Measurements from ENCODE around the gene TOP3B.
"Not testable (repeated sequence)": the region's sequence is repeated elsewhere in the genome, so short reads cannot be mapped to it uniquely, and the experiment has no call there.

TOP3B gene

DNA sequence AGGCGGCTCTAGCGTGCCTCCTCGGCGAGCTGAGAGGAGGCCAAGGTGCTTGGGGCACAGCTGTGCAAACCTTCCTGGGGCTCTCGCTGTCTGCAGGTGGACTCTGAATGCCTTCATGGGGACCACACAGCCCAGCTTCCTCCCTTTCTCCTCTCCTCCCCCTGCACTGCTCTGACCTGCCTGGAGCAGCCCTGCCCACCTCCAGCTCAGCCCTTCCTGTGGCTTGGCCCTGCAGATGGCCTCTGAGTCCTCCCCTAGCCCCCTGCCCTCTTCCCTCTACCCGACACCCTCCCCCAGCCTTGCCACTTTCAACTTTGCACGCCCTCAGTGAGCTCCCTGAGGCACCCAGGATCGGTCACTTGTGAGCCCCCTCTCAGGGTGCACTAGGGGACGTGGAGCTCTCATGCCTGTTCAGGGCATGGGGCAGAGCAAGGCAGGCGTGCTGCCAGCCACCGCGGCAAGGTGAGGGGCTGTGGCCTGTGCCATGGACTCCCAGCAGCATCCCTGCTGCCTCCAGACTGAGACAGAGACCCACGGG lies 61.3 kb downstream of the TOP3B start:
- no peak for DNase-seq

DNA sequence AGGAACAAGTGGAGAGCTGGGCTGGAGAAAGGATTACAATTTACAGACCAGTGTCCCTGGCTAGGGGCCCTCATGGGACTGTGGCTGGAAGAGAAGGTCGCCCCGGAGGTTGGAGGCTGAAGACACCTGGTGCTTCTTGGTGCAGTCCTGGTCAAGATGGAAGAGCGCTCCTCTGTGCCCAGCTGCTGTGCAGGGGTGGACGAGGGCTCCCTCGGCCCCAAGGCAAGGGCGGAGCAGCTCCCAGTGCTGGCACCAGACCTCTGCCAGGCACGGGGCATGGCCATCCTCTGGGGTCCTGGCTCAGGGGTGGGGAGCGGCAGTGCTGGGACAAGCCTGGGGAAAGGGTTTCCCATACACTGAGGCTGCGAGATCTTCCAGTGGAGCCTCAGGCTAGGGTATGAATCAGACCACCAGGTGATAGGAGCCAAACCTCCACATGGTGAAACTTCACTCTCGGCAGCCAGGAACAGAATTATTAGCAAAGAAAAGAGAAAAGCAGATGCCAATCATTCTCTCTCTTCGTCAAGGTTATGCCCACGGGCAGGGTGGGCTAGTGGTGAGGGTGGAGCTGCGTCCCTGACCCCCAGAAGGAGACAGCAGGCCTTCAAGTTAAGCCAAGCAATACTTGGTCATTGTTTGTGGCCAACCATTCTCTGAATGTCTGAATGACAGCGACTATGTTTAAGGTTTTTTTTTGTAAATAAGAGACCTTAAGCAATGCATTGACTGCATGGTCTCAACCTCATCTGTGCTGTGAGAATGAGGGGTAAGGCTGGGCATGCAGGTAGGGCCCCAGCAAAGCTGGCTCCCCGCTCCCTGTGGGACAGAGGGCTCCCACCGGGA lies 62.0 kb downstream of the TOP3B start:
- DNase-seq, result no peak

DNA sequence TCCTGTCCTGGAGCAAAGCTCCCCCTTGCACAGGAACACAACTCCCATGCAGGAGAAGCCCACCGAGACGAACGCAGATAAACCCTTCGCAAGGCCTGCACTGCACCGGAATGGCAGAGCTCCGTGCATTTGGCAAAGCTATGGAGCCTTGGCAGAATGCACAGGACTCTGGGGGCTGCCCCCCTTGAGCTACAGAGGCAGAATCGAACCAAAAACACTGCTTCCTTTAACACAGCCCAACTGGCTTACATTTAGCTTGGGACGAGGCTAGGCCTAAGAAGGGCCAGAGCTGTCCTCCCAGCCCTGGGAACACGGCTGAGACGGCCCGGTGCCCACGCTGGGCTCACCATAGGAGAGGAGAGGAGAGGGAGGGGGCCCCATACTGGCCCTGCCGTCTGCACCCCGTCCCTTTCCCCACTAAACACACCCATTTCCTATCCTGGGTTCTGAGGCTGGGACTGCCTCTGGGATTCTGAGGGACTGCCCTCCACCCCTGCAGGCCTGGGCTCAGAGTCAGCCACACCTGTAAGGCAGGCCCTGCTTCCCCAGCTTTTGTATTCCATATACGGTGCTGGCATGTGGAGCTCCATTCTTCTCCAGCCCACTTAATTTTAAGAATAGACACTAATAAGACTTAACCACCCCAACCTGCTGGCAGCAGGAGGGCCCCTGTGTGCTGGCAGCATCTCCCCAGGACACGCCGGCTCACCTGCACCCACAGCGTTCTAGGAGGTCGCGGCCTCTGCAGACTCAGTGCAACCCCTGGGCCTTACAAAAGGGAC lies 62.9 kb downstream of the TOP3B start:
- no peak for DNase-seq

DNA sequence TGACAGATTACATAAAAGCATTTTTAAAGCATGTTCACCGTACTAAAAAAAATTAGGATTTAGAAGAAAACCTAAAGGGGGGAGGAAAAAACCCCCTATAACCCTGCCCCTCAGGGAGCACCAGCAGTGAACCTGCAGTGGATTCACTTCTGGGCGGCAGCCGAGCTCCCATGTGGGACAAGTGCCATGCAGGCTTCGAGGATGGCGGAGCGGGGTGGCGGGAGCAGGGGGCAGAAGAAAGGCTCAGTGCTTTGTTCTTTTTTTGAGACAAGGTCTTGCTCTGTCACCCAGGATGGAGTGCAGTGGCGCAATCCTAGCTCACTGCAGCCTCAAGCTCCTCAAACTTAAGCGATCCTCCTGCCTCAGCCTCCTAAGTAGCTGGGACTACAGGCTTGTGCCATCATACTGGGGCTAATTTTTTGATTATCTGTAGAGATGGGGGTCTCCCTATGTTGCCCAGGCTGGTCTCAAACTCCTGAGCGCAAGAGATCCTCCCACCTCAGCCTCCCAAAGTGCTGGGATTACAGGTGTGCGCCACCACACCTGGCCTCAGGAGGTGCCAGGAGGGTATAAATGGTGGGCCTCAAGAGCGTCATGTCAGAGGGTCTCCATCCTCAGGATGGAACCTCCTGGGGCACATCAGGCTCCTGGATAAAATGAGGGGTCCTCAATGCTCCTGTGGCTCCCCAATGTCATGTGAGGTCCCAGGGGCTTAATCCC lies 64.0 kb downstream of the TOP3B start:
- no peak for DNase-seq

DNA sequence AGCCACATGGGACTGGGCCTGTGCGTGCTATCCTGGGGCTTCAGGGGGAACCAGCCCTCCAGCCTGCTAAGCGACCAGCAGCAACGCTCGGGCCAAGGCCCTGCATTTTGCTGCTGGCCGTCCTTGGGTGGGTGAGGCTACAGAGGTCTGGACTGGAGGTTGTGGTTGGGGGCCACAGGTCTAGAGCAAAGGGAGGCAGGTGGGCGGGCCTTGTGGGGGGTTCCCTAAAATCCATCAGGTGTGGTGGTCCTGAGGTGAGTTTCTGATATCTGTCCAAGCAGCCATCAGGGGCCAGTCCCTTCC lies 64.7 kb downstream of the TOP3B start:
- DNase-seq, result no peak

DNA sequence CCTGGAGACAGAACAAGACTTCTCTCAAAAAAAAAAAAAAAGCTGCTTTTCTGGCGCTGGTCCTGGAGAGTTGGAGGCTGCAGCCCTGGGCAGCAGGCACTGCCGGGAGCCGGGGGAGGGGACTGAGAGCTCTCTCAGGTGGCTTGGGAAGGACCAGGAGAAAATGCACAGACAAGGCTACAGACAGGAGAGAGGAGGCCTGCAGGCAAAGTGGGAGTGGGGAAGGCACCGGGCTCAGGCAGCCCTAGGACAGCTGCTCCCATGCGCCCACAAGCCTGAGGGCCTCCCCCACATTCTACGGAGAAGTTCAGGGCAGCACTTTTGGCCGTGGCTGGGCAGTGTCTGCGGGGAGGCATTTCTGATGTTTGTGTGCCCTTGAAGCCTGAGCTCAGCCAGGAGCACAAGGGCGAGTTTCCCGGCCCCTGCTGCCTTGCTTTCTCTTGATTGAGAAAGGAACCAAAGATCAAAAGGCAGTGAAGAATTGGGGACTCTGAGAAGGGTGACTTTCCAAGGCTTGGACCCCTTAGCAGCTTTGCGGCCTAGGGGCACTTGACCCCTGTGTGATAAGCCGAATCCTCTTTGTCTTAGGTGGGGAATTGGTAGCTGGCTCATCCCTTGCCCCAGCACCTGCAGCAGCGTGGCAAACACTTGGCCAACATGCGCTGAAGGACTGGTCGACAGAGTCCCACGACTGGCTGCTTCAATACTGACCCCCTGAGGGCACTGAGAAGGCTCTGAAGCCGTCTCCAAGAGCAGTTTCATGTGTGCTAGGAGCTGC lies 65.2 kb downstream of the TOP3B start:
- DNase-seq, result no peak

DNA sequence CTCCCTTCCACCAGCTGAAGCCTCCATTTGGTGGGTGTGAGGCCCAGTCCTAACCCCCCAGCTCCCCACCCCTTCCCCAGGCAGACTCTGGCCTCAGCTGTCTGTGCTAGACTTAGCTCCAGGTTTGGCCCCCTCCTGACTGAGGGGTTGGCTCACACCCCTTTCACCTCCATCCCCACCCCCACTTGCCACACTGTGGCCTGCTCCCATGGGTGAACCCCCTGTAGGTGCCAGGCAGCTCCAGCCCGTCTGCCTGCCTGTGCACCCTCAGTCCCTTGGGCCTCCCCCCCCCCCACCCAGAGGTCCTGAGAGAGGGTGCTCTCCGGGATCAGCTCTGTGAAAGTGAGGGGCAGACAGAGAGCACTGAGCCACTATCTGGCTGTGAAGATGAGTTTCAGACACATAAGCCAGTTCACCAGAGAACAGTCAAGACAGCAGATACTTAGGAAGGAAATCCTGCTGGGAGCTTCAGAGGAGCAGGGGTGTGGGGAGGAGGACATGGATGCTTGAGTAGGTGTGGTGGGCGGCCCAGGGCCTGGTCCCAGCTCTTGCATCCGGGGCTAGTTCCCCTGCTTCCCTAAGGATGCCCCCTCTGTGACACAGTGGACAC lies 66.2 kb downstream of the TOP3B start:
- DNase-seq, result no peak

DNA sequence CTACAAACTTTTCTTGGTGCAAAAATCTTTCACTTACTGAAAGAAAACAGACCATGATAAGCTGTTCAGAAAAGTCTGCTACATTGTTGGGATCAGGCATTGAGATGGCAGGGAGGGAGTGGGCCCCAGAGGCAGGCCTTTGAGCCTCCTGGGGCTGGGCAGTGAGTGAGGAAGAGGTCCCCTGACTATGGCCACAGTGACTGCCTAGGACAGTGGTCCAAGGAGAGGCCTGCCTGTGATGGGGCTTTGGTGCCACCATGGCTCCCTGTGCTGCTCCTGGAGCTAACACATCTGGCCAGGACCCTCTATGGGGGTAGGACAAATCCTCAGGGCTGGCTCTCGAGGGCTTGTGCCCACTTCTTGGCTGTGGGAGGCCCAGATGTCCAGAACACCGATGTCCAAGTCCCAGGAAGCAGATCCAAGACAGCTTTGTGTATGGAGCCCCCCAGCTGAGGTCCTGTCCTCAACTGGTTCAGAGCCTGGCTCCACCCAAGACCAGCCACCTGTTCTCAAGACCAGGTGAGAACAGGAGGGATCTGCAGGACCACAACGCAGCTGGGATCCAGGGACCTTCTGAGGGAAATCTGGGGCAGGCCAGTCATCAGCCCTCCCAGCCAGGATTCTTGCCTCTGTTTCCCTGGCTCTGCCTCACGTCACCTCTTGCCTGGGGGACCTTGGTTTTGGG lies 66.8 kb downstream of the TOP3B start:
- no peak for DNase-seq

DNA sequence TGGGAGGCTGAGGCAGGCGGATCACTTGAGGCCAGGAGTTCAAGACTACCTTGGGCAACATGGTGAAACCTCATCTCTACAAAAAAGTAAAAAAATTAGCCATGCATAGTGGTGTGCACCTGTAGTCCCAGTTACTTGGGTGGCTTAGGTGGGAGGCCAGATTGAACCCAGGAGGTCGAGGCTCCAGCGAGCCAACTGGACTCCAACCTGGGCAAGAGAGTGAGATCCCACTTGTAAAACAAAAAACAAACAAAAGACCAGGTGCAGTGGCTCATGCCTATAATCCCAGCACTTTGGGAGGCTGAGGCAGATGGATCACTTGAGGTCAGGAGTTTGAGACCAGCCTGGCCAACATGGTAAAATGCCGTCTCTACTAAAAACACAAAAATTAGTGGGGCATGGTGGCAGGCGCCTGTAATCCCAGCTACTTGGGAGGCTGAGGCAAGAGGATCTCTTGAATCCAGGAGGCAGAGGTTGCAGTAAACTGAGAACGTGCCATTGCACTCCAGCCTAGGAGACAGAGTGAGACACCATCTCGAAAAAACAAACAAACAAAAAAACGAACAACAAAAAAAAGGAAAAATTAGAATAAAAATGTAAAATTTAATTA lies 68.4 kb downstream of the TOP3B start:
- DNase-seq, result not testable (repeated sequence)

DNA sequence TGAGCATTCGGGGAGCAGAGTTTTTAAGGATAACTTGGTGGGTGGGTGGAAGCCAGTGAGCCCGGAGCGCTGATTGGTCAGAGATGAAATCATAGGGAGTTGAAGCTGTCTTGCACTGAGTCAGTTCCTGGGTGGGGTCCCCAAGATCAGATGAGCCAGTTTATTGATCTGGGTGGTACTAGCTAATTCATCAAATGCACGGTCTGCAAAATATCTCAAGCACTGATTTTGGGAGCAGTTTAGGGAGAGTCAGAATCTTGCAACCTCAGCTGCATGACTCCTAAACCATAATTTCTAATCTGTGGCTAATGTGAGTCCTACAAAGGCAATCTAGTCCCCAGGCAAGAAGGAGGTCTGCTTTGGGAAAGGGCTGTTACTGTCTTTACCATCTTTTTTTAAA lies 72.2 kb downstream of the TOP3B start:
- DNase-seq, result not testable (repeated sequence)

DNA sequence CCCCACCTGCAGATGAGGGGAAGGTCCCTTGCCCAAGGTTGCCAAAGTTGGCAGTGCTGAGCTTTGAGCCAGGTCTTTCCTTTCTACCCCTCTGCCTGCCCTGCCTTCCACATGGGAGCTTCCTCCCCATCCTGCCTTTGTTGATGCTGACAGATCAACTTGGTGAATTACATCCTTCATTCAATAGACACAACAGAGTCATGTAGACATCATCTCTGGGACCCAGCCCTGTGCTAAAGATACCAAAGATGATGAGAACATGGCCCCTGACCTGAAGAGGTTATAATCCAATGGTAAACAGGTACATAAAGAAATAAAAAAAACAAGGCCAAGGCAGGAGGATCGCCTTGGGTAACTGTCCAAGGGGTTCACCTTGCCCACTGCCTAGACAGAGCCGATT lies 72.7 kb downstream of the TOP3B start:
- no peak for DNase-seq

DNA sequence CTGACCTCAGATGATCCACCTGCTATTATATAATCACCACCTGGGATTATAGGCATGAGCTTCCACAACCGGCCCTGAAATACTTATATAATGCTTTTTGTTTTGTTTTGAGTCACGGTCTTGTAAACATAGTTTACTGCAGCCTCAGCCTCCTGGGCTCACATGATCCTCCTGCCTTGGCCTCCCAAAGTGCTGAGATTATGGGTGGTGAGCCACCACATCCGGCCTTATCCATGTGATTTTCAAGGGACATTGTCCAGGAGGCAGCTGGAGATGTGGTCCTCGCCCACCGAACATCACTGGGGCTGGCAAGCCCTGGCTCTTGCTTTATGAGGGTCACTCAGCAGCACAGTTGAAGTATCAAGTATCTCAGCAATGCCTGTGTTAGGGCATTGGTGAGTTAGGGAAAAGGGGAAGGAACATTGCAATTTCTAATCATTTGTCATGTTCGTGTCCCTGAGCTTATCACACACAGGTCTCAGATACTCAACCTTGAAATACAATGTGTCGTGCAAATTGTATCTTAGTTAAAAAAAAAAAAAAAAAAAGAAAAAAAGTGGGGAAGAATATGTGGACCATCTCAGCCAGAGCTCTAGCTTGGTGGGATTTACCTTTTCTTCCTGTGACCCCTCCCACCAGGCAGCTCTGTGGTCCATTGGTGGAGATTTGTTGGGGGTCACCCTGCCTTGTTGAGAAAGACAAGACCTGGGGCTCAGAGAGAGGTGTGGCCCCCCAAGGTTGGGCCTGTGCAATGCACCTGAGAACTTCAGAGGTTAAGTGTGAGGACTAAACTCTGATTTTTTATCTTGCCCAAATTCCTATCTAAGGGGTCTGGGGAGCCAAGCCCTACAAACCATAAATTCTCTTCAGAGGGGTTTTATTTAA lies 74.7 kb downstream of the TOP3B start:
- DNase-seq, result no peak
